NB4 (cell line): ENCODE data around the gene ABHD14A.

Experiments
- DNase-seq: peaks from one replicate; pipeline ENCODE4 v3.0.0; 2010; ENCODE audit warnings: low read depth
- H3K4me3 ChIP-seq: one replicate; pipeline ENCODE4 v1.5.1; 2011; ENCODE audit warnings: mild to moderate bottlenecking, low read depth, low read length, moderate library complexity
- CTCF ChIP-seq: IDR thresholded peaks from one replicate; pipeline ENCODE4 v1.5.1; 2012; ENCODE audit warnings: low read depth, low read length
- MAX ChIP-seq: IDR thresholded peaks from 2 replicates; pipeline ENCODE4 v1.6.1; 2011; ENCODE audit warnings: low read depth, low read length
- MYC ChIP-seq: IDR thresholded peaks from 2 replicates; pipeline ENCODE4 v1.6.1; 2011; ENCODE audit warnings: low read depth, low read length
- POLR2A ChIP-seq: IDR thresholded peaks from 2 replicates; pipeline ENCODE4 v1.6.1; 2011; ENCODE audit warnings: mild to moderate bottlenecking; ENCODE audit not compliant: insufficient read length; ENCODE audit errors: extremely low read depth

ABHD14A gene

GRCh38 chr3:52010431-52010830 lies 35.6 kb downstream of the ABHD14A start:
- H3K4me3 ChIP-seq, result no peak overlapping the region
- TF ChIP-seq POLR2A, result no peak
- TF ChIP-seq CTCF, result no peak
- no peak for TF ChIP-seq MYC
- TF ChIP-seq MAX, result no peak
- no peak for DNase-seq

- no peak for TF ChIP-seq POLR2A
- TF ChIP-seq MYC, result no peak
- no peak for TF ChIP-seq MAX
- no peak for TF ChIP-seq CTCF
- H3K4me3 ChIP-seq, result no peak overlapping the region
Observed at GRCh38 chr3:52012699-52013098, 37.8 kb downstream of the ABHD14A start.

GRCh38 chr3:52013802-52014598 lies 39.1 kb downstream of the ABHD14A start:
- H3K4me3 ChIP-seq, result no peak overlapping the region
- no peak for DNase-seq
- TF ChIP-seq POLR2A, result no peak
- TF ChIP-seq CTCF, result peak; percentile 7

More at GRCh38 chr3:52012699-52013098, 37.8 kb downstream of the ABHD14A start:
- no peak for DNase-seq

- H3K4me3 ChIP-seq, result no peak overlapping the region
- TF ChIP-seq MAX, result no peak
- peak; percentile 61 for TF ChIP-seq CTCF
- peak; percentile 70 for DNase-seq
Observed at GRCh38 chr3:52014613-52015012, 39.7 kb downstream of the ABHD14A start.

GRCh38 chr3:52015438-52016228 lies 40.8 kb downstream of the ABHD14A start:
- peak; percentile 47 for DNase-seq
- TF ChIP-seq POLR2A (no peak), MYC (no peak), CTCF (no peak), MAX (no peak)
- H3K4me3 ChIP-seq, result no peak overlapping the region
